ENCODE measurements around the gene ALDH3A2.

The ALDH3A2 gene

DNA sequence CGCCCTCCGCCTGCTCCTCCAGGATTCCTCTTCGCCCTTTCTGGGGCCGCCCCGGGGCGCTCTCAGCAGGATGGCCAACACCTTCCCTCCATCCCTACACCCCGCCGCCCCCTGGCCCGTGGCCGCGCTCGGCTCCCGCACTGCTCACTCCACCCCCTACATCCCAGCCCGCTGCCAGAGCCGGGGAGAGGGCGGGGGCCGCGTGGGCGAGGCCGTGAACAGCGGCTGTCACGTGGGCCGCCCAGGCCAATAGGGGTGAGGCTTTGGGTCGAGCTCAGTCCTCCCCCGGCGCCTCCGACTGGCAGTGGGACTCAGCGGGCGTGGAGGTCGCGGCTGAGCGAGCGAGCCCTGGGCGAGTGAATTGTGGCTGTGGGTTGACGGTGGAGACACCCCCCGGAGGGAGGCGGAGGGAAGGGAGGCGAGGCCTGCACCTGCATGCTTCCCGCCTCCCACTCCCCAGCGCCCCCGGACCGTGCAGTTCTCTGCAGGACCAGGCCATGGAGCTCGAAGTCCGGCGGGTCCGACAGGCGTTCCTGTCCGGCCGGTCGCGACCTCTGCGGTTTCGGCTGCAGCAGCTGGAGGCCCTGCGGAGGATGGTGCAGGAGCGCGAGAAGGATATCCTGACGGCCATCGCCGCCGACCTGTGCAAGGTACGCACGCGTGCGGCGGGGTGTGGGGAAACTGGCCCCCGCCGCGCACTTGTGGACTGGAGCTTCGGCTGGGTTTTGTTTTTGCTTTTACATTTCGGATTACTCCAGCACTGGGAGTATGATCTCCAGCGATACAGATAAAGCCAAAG lies at the start of gene ALDH3A2:
Gene ALDH3A2 (plus strand): TSS at position 277 of the 799 bp plus-strand sequence. CDS start 221 bp downstream, at position 498.
- DNase-seq (ENCODE audit: low spot score): peak; percentile 99

DNA sequence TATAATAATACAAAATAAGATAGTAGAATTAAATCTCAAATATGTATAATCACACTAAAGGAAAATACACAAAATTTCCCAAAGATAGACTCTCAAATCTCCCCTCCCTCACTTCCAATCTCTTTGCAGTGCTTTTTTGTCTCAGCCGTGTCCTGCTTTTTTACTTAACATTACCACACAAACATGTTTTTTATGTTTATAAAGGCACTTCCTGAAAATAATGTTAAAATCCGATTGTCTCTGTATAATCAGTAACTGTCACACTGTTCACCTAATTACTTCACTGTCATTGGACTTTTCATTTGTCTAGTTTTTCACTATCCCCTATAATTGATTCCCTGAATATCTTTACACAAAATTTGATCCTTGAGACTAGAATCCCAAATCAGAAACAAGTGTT lies 38.2 kb upstream of the ALDH3A2 start:
- DNase-seq (ENCODE audit: low spot score): no peak

DNA sequence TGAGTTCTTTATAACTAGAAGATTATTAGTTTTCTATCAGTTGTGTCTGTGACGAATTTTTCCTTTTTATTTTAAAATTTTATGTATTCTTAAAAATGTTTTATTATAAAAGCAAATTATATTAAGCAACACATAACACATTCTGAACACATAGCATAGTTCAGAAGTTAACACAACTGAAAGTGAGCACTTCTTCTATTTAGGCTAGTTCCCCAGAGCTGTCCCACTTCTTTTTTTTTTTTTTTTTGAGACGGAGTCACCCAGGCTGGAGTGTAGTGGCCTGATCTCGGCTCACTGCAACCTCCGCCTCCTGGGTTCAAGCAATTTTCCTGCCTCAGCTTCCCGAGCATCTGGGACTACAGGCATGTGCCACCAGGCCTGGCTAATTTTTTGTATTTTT lies 37.7 kb upstream of the ALDH3A2 start:
- DNase-seq (ENCODE audit: low spot score): no peak

DNA sequence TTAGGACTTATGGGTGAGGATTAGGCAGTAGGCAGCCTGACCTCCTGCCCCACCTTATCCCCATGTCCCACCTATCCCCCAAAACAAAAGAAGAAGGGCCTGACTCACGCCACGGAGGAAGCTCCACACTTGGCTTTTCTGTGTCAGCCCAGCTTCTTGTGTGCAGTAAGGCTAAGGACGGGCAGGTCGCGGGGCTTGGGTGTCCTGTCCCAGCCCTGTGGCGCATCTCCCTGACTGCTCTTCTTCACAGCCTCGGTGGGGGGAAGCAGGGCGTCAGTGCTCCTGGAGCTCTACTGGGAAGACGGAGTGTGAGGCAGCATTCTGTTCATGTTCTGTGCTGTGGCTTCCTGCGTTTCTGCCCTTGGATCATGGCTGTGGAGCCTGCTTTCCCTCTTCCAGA lies 34.6 kb upstream of the ALDH3A2 start:
- DNase-seq (ENCODE audit: low spot score): no peak

DNA sequence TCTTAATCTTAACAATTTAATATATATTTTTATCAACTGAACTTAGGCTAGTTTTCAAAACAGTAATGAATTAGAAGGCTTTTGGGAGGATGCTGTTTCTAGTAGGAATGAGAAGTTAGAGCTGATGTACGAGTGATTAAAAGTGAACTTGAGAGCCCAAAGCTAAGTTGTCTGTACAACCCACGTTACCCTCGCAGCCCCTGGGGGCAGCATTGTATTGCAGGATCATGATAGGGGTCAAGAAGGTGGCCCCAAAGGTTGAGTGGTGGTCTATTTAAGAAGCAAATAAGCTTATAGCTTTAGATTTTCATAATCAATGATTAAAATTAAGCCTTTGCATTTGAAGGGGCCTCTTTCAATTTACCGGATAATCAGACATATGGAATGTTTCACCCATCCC lies 33.7 kb upstream of the ALDH3A2 start:
- no peak for DNase-seq (ENCODE audit: low spot score)

DNA sequence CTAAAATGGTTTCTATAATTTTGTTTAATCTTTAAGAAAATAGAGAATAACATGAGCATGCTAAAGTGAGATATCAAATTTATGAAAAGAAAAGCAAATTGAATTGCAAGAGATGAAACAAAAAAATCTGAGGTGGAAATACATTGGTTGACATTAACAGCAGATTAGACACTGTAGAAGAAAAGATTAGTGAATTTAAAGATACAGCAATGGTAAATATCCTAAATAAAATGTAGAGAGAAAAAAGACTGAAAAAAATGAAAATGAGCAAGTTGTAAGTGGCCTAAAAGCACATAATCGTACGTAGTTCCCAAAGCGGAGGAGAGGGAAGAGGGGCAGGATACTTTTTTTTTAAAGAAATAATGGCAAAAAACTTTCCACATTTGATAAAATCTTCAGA lies 30.5 kb upstream of the ALDH3A2 start:
- DNase-seq (ENCODE audit: low spot score): no peak

DNA sequence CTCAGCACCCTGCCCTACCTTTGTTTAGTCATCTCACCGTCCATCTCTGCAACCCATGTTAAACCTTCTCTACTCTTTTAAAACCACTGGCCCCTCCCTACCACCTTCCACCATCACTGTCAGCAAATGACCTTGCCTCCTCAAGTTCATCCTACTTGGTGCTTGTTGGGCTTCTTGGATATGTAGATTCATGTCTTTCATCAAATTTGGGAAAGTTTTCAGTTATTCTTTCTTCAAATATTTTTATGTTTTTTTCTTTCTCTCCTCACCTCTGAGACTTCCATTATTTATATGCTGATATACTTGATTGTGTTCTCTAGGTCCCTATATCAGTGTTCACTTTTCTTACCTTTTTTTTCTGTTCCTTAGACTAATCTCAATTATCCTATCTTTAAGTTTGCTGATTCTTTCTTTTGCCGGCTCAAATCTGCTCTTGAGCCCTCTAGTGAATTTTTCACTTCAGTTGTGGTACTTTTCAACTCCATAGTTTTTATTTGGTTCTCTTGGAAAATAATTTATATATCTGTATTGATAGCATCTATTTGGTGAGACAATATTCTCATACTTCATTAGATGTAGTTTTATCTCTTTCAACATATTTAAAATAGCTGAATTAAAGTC lies 28.7 kb upstream of the ALDH3A2 start:
- no peak for DNase-seq (ENCODE audit: low spot score)

DNA sequence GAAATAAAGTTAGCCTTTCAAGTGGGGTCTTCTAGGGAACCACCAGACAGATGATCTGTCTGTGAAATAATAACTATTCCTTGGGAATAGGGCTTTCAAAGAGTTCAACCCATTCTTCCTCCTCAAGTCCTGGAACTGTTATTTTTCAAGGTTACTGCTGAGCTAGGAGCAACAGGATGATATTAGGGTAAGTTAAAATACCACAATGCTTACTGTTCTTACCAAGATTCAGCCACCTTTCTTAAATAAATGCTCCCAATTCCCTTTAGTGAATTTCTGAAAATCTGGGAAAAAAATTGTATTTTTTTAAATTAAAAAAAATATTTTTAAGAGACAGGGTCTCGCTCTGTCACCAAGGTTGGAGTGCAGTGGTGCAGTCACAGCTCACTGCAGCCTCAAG lies 26.9 kb upstream of the ALDH3A2 start:
- DNase-seq (ENCODE audit: low spot score): no peak

DNA sequence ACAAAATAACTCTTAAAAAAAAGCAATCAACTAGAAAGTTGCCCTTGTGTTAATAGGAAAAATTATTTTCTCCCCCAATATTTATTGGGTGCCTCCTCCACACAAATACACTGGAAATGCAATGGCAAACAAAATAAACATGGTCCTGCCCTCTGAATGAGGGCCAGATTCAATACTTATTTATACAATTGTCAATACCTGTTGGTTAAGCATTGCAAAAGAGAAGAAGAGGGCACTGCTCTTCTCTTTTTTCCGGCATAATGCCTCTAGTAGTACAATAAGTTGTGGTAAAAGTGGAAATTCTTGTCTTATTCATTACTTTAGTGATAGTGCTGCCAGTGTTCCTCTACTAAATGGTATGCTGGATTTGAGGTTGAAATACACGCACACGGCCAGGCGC lies 22.5 kb upstream of the ALDH3A2 start:
- no peak for DNase-seq (ENCODE audit: low spot score)

DNA sequence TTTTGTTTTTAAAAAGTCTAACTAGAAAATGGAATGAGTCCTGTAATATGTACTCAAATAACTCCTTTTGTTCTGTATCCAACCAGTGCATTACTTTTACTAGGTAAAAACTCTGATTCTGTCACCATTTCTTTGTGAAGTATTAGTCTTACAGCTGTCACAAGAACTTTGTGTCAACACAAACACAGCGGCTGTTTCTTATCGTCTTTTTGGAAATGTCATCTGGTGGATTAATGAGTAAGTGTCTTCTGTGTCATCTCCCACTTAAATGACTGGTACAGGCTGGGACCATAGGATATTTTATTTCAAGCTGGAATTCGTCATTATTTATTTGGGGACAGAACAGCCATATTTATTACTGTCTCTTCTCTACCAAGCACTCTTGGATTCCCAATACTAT lies 19.1 kb upstream of the ALDH3A2 start:
- no peak for DNase-seq (ENCODE audit: low spot score)

DNA sequence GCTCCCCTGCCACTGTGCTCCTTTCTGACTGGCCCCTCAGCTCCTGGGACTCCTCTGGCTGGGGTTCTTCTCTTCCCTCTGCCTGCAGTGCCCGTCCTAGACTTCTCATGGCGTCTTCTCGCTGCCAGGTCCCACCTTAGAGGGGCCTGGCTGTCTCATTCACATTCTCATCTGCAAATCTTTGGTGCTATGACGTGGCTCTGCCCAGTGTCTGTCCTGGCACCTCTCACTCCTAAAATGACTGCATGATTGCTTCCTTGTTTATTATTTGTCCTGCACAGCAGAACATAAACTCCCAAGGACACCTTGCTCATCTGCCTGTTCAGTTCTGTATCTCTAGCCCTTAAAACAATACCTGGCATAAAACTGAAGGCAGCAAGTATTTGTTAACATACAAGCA lies 18.5 kb upstream of the ALDH3A2 start:
- no peak for DNase-seq (ENCODE audit: low spot score)

DNA sequence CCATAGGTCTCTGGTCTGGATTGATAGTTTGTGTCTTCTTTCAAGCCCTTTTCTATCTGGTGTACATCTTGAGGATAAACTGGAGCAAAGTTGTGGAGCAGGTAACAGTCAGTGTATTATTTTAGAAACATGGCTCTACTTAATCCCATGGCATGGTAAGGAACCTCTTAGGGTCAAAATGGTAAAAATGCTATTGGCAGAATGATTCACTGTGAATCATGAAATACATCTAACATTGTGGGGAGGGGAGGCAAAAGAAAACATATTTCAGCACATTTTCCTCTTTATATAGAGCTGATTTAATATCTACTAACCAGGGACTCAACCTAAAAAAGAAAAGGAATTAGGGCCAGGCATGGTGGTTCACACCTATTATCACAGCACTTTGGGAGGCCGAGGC lies 17.9 kb upstream of the ALDH3A2 start:
- DNase-seq (ENCODE audit: low spot score): no peak

DNA sequence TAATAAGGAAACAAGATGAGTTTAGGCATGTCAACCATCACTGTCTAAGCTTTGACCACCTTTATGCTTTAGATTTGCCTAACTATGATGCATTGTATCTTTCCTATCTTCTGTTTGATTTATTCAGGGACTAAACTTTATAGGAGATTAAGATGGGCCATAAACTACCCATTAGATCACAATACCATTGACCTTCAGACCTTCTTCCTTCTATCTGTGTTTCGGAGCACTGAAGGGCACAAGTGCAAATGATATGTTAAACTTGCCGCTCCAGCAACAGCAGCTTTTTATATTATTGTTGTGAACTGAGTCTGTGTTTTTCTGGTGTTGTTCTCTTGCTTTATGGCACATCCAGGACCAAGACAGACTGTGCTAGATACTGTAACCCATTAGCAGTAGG lies 16.6 kb upstream of the ALDH3A2 start:
- DNase-seq (ENCODE audit: low spot score): no peak

DNA sequence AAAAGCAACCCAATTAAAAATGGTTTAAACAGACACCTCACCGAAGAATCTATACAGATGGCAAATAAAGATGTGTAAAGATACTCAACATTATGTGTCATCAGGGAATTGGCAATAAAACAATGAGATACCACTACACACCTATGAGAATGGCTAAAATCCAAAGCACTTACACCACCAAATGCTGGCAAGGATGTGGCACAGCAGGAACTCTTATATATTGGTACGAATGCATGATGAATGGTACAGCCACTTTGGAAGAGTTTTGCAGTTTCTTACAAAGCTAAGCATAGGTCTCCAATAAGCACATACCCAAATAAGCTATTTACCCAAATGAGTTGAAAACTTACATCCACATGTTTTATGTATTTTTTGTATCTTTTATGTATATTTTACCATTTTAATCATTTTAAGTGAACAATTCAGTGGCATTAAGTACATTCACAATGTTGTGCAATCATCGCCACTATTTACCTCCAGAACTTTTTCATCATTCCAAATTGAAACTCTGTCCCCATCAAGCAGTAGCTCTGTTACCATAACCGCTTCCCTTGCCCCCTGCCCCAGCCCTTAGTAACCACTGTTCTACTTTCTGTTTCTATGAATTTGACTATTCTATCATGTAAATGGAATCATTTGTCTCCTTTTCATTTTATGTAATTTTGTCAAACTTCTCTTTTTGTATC lies 6.7 kb upstream of the ALDH3A2 start:
- no peak for DNase-seq (ENCODE audit: low spot score)

DNA sequence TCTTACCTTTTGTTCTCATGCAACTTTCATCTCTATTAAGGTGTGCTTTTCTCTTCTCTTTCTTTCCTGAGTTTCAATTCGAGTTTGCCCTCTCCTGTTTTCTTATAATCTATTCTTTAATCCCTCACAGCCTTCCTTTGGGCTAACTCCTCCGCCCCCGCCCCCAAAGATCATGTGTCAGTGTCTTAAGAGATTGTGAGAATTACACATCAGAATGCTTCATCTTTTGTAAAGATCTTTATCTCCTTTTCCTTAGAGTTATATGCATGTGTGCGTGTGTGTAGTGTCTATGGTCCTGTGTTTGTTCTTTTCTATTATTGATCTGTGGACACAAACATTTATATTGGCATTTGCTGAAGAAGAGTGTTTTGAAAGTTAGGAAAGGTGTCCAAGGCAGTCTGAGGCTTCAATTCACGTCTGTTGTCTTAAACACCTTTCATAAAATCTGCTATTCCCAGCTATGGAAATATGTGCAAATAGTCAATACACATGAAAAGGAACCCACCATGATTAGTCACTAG lies 6.1 kb upstream of the ALDH3A2 start:
- no peak for DNase-seq (ENCODE audit: low spot score)

DNA sequence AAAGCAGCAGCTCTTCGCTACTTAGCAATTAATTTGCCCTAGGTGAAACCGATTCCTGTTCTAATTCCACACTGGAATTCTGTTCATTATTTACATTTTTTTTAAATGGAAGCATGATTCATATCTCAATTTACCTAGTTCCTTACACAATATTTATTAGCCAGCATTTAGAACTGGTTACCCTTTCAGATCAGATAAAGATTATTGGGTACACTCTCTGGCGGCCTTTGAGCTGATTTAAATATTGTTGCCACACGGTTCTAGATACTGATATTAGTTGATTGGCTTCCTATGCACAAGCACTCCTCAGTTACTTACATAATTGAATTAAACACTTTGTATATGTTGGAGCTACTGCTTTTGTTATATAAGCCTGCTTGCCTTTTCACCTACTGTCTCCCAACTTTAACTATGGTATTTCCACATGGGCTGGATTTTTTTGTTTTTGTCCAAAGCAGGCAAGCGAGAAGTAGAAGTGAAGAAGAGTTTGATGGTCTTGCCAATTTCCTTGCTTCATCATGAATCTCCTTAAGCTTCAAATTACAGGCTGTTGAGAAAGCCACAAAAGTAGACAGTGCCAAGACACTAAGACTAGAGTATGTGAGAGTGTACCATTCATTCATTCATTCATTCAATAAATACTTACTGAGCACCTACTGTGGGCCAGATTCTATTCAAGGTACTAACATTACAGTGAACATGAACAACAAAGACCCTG lies 3.9 kb upstream of the ALDH3A2 start:
- DNase-seq (ENCODE audit: low spot score): no peak

DNA sequence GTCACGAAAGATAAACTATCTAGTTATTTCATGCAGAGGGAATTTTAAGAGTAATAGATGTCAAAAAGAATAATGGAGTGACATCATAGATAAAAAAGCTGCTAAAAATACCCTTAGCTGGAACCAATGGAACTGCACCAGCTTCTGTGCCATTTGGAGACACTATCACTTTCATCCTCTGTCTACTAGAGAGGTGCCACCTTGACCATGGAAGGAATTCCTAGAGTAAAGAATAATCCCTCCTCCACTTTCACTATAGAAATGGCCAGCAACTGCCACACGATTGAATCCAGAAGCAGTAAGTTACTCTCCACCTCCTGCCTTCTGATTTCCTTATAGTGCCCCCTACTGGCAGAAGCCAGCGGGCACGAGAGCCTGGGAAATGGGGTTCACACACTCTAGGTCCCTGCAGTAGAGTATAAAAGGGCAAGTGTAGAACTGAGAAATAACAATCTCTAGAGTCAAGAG lies 2.8 kb upstream of the ALDH3A2 start:
- no peak for DNase-seq (ENCODE audit: low spot score)

DNA sequence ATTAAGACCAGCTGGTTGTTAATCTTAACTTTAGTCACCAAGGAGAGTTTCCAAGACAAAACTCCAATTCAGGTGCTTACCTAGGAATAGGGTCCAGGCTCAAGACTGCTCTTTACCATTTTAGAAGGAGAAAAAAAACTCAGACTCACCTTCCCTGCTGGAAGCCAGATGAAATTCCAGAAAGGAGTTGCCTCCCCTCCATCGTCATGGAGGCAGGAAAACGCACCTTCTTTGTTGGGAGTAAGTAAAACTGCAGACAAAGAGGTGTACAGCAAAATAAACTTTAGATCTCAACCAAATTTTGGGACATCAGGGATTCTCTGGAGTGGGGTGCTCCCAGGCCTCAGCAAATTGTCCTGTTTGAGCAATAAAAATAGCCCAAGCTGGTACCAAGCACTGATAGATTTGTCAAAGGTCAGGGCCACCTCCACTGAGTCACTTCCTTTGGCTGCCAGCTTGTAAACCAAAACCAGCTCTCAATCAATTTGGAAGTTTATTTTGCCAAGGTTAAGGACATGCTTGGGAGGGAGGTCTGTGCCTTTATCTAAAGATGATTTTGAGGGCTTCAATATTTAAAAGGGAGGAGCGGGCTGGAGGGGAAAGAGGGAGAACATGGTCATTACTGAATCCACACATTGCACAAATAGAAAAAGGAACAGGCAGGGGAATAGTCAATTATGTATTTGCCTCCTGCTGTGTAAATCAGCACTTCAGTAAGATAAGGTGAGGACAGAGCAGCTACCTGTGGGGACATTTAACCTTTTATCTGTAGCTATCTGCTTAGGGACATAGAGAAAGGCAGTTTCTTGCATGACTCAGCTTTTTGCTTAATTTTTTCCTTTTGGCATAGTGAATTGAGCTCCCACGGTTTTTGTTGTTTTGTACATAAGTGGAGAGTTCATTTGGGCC lies 1.5 kb upstream of the ALDH3A2 start:
- DNase-seq (ENCODE audit: low spot score): no peak

DNA sequence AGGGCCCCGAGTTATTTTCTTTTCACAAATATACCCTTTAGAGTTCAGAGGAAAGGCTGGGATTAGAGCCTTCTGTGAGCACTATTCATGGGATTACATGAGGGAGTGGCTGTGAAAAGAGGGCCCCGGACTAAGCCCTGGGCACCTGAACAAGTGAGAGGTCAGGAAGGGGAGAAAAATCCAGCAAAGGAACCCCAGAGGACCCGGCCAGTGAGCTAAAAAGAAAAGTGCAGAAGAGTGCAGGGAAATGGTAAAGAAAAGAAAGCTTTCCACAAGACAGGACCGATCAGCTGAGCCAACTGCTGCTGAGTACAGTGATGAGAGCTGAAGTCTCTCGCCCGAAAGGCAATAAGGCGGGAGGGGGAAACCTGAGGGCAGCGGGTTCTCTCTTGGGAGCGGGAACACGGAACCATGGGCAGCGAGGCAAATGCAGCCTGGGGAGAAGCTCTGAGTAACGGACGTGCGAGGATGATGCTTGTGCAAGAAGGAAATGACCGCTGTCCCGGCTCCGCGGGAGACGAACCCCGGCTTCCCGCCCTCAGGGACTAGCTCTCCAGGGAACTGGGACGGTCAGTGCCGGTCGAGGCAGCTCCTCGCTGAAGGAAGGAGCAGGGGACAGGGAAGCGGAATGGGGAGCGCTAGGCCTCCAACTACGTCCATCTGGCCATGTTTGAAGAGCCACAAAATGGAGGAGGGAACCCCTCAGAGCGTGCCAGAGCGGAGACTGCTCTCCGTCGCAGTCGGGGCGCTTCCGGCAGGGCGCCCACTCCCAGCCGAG lies 665 bp upstream of the ALDH3A2 start:
- DNase-seq (ENCODE audit: low spot score): peak; percentile 68

DNA sequence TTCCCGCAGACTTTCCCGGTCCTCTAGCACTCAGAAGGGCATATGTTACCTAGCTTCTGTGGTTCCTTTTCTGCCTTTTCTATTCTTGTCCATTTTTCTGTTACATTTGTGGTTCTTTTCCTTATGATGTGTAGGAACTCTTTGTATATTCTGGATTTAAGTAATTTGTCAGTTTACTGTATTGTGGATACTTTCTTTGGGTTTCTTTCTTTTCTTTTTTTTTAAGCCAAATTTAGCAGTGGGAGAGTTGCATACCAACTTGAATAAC lies 657 bp downstream of the ALDH3A2 start:
- no peak for DNase-seq (ENCODE audit: low spot score)

DNA sequence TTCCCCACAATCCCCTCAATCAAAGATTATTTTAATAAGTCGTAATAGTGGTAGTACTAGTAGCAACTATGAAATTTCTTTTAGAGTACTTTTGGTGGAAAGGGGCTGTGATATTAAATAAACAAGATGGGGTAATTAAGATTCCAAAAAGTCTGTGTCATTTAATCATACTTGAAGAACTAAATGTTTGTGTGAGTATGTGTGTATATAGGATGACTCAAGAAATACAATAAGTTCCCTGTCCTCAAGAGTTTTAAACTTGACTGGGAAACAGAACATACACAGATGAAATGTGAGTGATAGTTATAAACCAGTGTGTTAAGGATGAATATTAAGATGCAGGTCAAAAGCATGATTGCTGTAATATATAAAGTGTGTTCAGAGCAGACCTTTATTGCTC lies 2.3 kb downstream of the ALDH3A2 start:
- DNase-seq (ENCODE audit: low spot score): no peak
